Measurements from ENCODE around the gene CALML6.

GRCh38 chr1:1960480-1961196 lies 45.6 kb downstream of the CALML6 start:
- TF ChIP-seq, protein P1, sequence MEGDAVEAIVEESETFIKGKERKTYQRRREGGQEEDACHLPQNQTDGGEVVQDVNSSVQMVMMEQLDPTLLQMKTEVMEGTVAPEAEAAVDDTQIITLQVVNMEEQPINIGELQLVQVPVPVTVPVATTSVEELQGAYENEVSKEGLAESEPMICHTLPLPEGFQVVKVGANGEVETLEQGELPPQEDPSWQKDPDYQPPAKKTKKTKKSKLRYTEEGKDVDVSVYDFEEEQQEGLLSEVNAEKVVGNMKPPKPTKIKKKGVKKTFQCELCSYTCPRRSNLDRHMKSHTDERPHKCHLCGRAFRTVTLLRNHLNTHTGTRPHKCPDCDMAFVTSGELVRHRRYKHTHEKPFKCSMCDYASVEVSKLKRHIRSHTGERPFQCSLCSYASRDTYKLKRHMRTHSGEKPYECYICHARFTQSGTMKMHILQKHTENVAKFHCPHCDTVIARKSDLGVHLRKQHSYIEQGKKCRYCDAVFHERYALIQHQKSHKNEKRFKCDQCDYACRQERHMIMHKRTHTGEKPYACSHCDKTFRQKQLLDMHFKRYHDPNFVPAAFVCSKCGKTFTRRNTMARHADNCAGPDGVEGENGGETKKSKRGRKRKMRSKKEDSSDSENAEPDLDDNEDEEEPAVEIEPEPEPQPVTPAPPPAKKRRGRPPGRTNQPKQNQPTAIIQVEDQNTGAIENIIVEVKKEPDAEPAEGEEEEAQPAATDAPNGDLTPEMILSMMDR (IDR thresholded peaks at IDR 0.05), result no peak
- no peak for TF ChIP-seq POLR2A (IDR thresholded peaks at IDR 0.05)

All from thyroid gland (tissue), 4 donors.